Activated naive CD4-positive, alpha-beta T cell treated with anti-CD3 and anti-CD28 coated beads for 36 hours (primary cell): ENCODE results near the gene PLEK2. TPM values are rescaled to one million over a fixed set of nuclear protein-coding genes. Genes with fewer than 3 reads are reported as not detected.
"Not testable (repeated sequence)": the region's sequence is repeated elsewhere in the genome, so short reads cannot be mapped to it uniquely, and the experiment has no call there.

Source experiments
- CTCF ChIA-PET: fragments of 350-600 bp; sonication (Branson Sonifier 250); formaldehyde crosslinking; loops from one replicate; lab custom pipeline; 2021; ENCODE audit warnings: antibody characterized with exemption; lab: Charles Lee
- DNase-seq: peaks from one replicate; pipeline ENCODE4 v3.0.0-alpha.2; 2020
- H3K27ac Mint-ChIP-seq: one replicate; pipeline ENCODE4 v1.8.0; 2021; ENCODE audit warnings: mild to moderate bottlenecking, mixed read lengths
- H3K27me3 Mint-ChIP-seq: one replicate; pipeline ENCODE4 v1.8.0; 2021; ENCODE audit warnings: low read depth, mixed read lengths
- H3K36me3 Mint-ChIP-seq: one replicate; pipeline ENCODE4 v1.8.0; 2021; ENCODE audit warnings: low read depth, mixed read lengths
- H3K4me1 Mint-ChIP-seq: one replicate; pipeline ENCODE4 v1.8.0; 2021; ENCODE audit warnings: low read depth, mixed read lengths
- H3K4me3 Mint-ChIP-seq: one replicate; pipeline ENCODE4 v1.8.0; 2021; ENCODE audit warnings: mild to moderate bottlenecking, moderate library complexity, mixed read lengths
- H3K9me3 Mint-ChIP-seq: one replicate; pipeline ENCODE4 v1.8.0; 2021; ENCODE audit warnings: mixed read lengths
- intact Hi-C: fragments of 100-400 bp; cut with micrococcal nuclease; formaldehyde crosslinking; loops from one replicate; pipeline ENCODE4 v1.15.1; 2023
- total RNA-seq, 2 experiments: library from RNA; stranded (reverse); gene quantifications; one replicate each; pipeline ENCODE4 v1.2.3, GENCODE V29; 2021

Gene PLEK2
- total RNA-seq = 1 to 10 TPM; 2.2 to 3.2 TPM

- intact Hi-C loops = no loop called here
- Mint-ChIP-seq H3K36me3 (no peaks in the 10 kb centered on the region), H3K9me3 (no peaks in the 10 kb centered on the region), H3K4me1 (peaks cover 16% of the 10 kb centered on the region), H3K4me3 (peak within 1 kb of the TSS; percentile 60), H3K27me3 (no peaks in the 10 kb centered on the region), H3K27ac (no peak within 1 kb of the TSS)
- peak; percentile 73 for DNase-seq
- CTCF ChIA-PET = interaction anchor here (1.2 to 1.7 kb wide), 3 partner anchors 15 to 201 kb away, joined by 4 to 7 read pairs (median 4); no protein-coding TSS in a partner anchor
These were observed at the start of gene PLEK2 for GRCh38 chr14:67411820-67412421. Gene PLEK2, minus strand, starts transcription at chr14:67412165. Its CDS starts 106 bp downstream, at chr14:67412059.

GRCh38 chr14:67461341-67461985 is 49.5 kb upstream of the PLEK2 start:
- Mint-ChIP-seq H3K4me3 (no peak overlapping the region), H3K4me1 (peaks cover 19% of the 10 kb centered on the region), H3K36me3 (no peaks in the 10 kb centered on the region), H3K27me3 (no peaks in the 10 kb centered on the region), H3K27ac (no peak overlapping the region), H3K9me3 (peaks cover 2% of the 10 kb centered on the region)
- CTCF ChIA-PET = interaction anchor here (1.7 kb wide), 1 partner anchor 34 kb away, joined by 5 read pairs; no protein-coding TSS in a partner anchor
- intact Hi-C loops = no loop called here
- DNase-seq = peak; percentile 23

DNA sequence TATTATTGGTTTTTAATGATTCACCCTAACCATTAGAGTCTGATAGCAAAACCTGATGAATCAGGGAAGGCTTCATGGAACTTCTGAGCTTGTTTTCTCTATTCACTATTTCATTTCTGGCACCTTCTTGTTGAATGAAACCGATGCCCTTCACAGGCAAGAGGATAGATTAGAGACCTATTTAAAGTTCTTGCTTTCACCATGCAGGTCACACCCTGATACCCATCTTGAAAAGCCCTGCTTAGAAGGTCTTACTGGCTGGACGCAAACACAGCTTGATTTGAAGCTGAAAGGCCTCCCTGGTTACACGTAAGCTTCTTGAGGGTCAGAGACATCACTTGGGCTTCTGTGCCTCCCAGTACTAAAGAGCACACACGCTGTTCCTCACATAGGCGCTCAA is 47.4 kb upstream of the PLEK2 start:
- H3K4me3 Mint-ChIP-seq = no peak overlapping the region
- H3K4me1 Mint-ChIP-seq = peaks cover 11% of the 10 kb centered on the region
- H3K36me3 Mint-ChIP-seq = no peaks in the 10 kb centered on the region
- H3K27me3 Mint-ChIP-seq = no peaks in the 10 kb centered on the region
- CTCF ChIA-PET = no interaction called here
- no peak for DNase-seq
- intact Hi-C loops = no loop called here
- H3K9me3 Mint-ChIP-seq = peaks cover 2% of the 10 kb centered on the region
- H3K27ac Mint-ChIP-seq = no peak overlapping the region

GRCh38 chr14:67457782-67458181 is 45.8 kb upstream of the PLEK2 start:
- Mint-ChIP-seq H3K36me3 (no peaks in the 10 kb centered on the region), H3K27me3 (no peaks in the 10 kb centered on the region), H3K27ac (no peak overlapping the region), H3K9me3 (peaks cover 2% of the 10 kb centered on the region), H3K4me1 (peaks cover 4% of the 10 kb centered on the region), H3K4me3 (no peak overlapping the region)
- DNase-seq = no peak
- CTCF ChIA-PET = interaction anchor here (2.7 kb wide), 1 partner anchor 113 kb away, joined by 8 read pairs; no protein-coding TSS in a partner anchor
- intact Hi-C loops = no loop called here

DNA sequence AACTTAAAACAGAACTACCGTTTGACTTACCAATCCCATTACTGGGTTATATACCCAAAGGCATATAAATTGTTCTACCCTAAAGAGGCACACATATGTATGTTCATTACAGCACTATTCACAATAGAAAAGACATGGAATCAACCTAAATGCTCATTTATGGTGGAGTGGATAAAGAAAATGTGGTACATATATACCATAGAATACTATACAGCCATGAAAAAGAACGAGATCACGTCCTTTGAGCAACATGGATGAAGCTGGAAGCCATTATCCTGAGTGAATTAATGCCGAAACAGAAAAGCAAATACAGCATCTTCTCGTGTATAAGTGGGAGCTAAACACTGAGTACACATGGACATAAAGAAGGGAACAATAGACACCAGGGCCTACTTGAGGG is 44.8 kb upstream of the PLEK2 start:
- Mint-ChIP-seq H3K4me1 (peaks cover 4% of the 10 kb centered on the region), H3K9me3 (peaks cover 2% of the 10 kb centered on the region), H3K27me3 (no peaks in the 10 kb centered on the region), H3K4me3 (no peak overlapping the region), H3K36me3 (no peaks in the 10 kb centered on the region), H3K27ac (no peak overlapping the region)
- intact Hi-C loops = no loop called here
- DNase-seq = no peak
- CTCF ChIA-PET = interaction anchor here (2.7 kb wide), 1 partner anchor 114 kb away, joined by 8 read pairs; no protein-coding TSS in a partner anchor

DNA sequence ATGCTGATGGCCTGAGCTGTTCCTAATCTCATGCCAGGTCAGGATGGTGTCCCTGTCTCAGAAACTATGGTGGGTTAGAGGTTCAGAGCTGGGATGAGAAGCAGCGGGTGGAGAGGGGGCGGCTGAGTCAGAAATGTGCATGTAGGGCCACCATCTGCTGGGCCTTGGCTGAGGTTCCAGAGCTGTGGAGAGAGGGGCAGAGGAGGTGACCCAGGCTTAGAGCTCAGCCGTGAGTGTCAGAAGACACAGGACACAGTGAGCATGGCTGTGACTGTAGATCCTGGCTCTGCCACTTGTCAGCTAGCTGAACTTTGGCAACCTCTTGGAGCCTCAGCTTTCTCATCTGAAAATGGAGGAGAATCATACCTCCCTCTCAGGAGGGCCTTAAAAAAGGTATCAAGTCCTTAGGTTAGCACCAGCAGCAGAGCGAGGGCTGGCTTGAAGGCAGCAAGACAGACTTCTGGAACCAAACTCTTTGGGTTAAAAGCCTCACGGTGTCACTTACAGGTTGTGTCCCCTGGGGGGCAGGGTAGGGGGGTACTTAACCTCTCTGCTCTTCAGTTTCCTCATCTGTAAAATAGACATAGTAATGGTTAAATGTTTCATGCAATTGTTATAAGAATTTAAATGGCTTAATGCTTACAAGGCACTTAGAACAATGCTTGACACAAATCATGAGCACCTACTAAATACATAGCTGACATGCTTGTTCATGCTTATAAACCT is 41.8 kb upstream of the PLEK2 start:
- intact Hi-C loops = no loop called here
- DNase-seq = no peak
- CTCF ChIA-PET = interaction anchor here (1.0 to 1.5 kb wide), 3 partner anchors 15 to 33 kb away, joined by 3 to 5 read pairs (median 4); no protein-coding TSS in a partner anchor
- Mint-ChIP-seq H3K36me3 (no peaks in the 10 kb centered on the region), H3K27me3 (no peaks in the 10 kb centered on the region), H3K27ac (no peak overlapping the region), H3K9me3 (peaks cover 9% of the 10 kb centered on the region), H3K4me3 (no peak overlapping the region), H3K4me1 (no peaks in the 10 kb centered on the region)

- DNase-seq, H3K27ac Mint-ChIP-seq, H3K4me1 Mint-ChIP-seq, H3K9me3 Mint-ChIP-seq, H3K36me3 Mint-ChIP-seq, intact Hi-C loops, H3K4me3 Mint-ChIP-seq, H3K27me3 Mint-ChIP-seq: not testable (repeated sequence)
- CTCF ChIA-PET = interaction anchor here (1.0 kb wide), 1 partner anchor 119 kb away, joined by 3 read pairs; no protein-coding TSS in a partner anchor
These were observed 39.7 kb upstream of the PLEK2 start for GRCh38 chr14:67451667-67452066.

DNA sequence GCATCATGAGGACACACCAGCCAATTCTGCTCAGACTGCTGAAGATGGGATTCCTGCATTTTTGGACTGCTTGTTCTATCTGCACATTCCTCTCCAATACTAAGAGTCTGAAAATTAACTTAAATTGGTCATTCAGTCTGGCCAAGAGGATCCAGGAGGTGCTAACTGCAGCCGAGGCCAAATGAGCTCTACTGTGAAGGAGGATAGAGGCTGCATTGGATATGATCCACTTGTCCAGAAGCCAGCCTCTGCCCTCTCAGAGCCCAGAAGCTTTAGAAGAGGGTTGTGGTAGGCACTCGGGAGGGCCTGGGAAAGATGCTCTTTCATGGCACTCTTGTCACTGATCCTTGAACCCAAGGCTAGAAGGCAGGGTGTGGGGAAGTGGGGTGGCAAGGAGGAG is 37.1 kb upstream of the PLEK2 start:
- CTCF ChIA-PET = no interaction called here
- peaks cover 7% of the 10 kb centered on the region for H3K9me3 Mint-ChIP-seq

GRCh38 chr14:67447033-67447381 is 35.0 kb upstream of the PLEK2 start:
- Mint-ChIP-seq H3K4me1 (no peaks in the 10 kb centered on the region), H3K4me3 (no peak overlapping the region), H3K36me3 (no peaks in the 10 kb centered on the region), H3K27ac (no peak overlapping the region), H3K9me3 (peaks cover 7% of the 10 kb centered on the region), H3K27me3 (peaks cover 6% of the 10 kb centered on the region)
- intact Hi-C loops = no loop called here
- CTCF ChIA-PET = interaction anchor here (1.3 kb wide), 1 partner anchor 22 kb away, joined by 4 read pairs; no protein-coding TSS in a partner anchor
- no peak for DNase-seq

More for the DNA sequence above, 37.1 kb upstream of the PLEK2 start:
- Mint-ChIP-seq H3K36me3 (no peaks in the 10 kb centered on the region), H3K4me3 (no peak overlapping the region), H3K4me1 (no peaks in the 10 kb centered on the region), H3K27me3 (peaks cover 6% of the 10 kb centered on the region), H3K27ac (no peak overlapping the region)
- intact Hi-C loops = no loop called here
- DNase-seq = no peak

DNA sequence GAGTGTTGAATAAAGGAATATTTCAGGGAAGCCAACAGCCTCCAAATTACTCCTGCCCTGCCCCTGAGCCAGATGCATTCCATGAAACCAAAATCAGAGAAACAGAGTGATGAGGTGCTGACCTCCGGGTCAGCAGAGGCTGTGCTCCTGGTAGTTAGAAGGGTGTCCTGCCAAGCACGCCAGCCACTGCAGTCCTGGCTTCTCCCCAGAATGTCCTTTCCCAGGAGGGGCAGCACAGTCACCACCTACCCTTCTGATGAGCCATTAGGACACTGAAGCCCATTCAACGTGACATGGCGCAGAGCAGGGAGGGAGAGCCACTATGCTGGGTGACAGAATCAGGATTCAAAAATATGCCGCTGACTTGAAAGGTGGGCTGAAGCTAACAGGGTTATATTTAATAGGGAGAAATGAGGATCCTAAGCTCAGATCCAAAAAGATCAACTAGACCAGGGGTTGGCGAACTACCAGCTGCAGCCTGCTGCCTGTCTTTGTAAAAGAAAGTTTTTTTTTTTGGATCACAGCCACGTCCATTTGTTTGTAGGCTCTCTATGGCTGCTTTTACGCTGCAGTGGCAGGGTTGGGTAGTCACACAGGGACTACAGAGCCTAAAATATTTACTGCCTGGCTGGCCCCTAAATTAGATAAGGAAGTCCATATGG is 34.5 kb upstream of the PLEK2 start:
- H3K4me1 Mint-ChIP-seq = no peaks in the 10 kb centered on the region
- H3K4me3 Mint-ChIP-seq = no peak overlapping the region
- H3K36me3 Mint-ChIP-seq = no peaks in the 10 kb centered on the region
- no peak for DNase-seq
- H3K27me3 Mint-ChIP-seq = peaks cover 6% of the 10 kb centered on the region
- intact Hi-C loops = no loop called here
- peaks cover 7% of the 10 kb centered on the region for H3K9me3 Mint-ChIP-seq
- CTCF ChIA-PET = interaction anchor here (0.7 to 1.3 kb wide), 4 partner anchors 22 to 258 kb away, joined by 3 to 4 read pairs (median 4); no protein-coding TSS in a partner anchor
- H3K27ac Mint-ChIP-seq = no peak overlapping the region

- Mint-ChIP-seq H3K4me1 (no peaks in the 10 kb centered on the region), H3K36me3 (no peaks in the 10 kb centered on the region)
- intact Hi-C loops = no loop called here
These were observed 32.4 kb upstream of the PLEK2 start for GRCh38 chr14:67444395-67444794.

More at GRCh38 chr14:67444395-67444794, 32.4 kb upstream of the PLEK2 start:
- Mint-ChIP-seq H3K27ac (no peak overlapping the region), H3K9me3 (no peaks in the 10 kb centered on the region), H3K4me3 (no peak overlapping the region), H3K27me3 (peaks cover 6% of the 10 kb centered on the region)
- no peak for DNase-seq
- CTCF ChIA-PET = interaction anchor here (0.8 to 1.4 kb wide), 2 partner anchors 127 to 260 kb away, joined by 3 to 5 read pairs; no protein-coding TSS in a partner anchor
